GM12892 (cell line): ENCODE measurements around the gene GIPC3.

Experiments
- POLR2A ChIP-seq: IDR thresholded peaks from 2 replicates; pipeline ENCODE4 v1.6.1; 2011; ENCODE audit warnings: low read depth, low read length, control low read depth
- POLR2AphosphoS5 ChIP-seq: IDR thresholded peaks from 2 replicates; pipeline ENCODE4 v1.6.1; 2011; ENCODE audit warnings: low read depth, low read length, control low read depth
- TAF1 ChIP-seq: IDR thresholded peaks from 2 replicates; pipeline ENCODE4 v1.6.1; 2011; ENCODE audit warnings: low read depth, mild to moderate bottlenecking, control low read depth, low read length, borderline replicate concordance

GRCh38 chr19:3576696-3577443 lies 8.4 kb upstream of the GIPC3 start:
- TF ChIP-seq POLR2A (no peak), POLR2AphosphoS5 (no peak), TAF1 (no peak)
